NCI-H2196 (cell line): ENCODE measurements around the gene WDR5B.
"Not testable (repeated sequence)": the region's sequence is repeated elsewhere in the genome, so short reads cannot be mapped to it uniquely, and the experiment has no call there.

Experiments used
- DNase-seq: peaks from one replicate; lab custom pipeline; 2025; ENCODE audit not compliant: unreplicated experiment; lab: John Stamatoyannopoulos, UW

WDR5B gene

DNA sequence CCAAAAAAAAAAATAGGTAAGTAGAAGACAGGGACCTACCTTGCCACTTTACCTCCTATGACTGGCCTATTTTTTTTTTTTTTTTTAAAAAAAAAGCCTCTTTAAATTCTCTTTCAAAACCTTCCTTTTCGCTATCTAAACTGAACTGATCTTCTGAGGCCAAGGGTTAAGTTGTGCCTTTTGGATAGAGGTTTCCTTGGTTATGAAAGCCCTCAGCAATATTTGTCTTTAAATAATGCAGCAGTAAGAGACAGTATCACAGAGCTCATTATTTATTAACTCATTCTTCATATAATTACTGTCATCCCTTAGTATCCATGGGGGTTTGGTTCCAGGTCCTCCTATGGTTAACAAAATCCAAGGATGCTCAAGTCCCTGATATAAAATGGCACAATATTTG lies 41.8 kb downstream of the WDR5B start:
- DNase-seq = no peak

DNA sequence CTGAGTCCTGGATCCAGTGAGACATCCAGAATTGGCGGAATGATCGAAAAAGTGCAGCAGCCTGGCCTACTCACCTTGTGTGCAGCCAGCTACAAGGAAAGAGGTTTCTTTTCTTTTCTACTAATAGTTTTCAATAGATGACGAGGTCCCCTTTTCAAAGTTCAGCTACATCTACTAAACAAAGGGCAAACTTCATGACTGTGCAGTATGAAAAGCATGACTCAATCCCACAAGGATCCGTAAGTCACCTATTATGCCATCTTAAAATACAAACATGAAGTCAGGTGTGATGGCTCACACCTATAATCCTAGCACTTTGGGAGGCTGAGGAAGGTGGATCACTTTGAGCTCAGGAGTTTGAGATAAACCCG lies 49.5 kb downstream of the WDR5B start:
- no peak for DNase-seq

DNA sequence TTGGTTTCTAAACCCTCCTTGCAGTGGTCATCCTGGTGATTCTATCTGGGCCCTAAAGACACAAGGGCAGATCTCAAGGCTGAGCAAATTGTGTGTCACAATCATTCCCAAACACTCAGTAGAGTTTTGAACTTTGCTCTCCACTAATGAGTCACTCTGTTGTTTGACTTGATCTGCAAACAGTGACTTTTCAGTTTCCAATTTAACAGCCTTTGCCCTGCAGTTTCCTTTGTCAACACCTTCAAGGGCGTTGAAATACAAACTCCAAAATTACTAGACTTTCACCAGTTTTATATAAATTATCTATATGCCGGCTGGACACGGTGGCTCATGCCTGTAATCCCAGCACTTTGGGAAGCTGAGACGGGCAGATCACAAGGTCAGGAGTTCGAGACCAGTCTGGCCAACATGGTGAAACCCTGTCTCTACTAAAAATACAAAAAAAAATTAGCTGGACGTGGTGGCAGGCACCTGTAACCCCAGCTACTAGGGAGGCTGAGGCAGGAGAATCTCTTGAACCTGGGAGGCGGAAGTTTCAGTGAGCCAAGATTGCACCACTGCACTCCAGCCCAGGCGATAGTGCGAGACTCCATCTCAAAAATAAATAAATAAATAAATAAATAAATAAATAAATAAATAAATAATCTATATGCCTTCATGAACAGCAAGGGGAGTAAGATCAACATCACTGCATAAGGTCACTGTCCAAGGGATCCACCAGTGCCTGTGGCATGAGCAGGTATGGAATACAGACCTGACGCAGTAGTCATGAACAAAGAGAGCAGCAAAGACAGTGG lies 50.1 kb downstream of the WDR5B start:
- not testable (repeated sequence) for DNase-seq

DNA sequence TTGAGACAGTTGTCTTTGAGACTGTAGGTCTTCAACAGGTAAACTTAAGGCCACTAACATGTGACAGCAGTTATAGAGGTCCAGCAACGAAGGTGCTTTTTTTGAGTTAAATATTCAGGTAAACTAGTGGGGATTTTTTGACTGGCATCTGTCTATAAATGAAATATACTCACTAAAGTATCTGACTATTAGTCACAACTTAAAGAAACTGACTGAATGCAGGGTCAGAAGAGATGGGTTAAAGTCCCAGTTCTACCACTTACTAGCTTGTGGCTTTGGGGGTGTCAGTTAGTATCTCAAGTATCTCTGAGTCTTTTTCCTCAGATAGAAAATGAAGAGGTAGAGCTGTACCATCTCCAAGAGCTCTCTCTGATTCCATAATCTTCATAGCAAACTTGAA lies 50.8 kb downstream of the WDR5B start:
- no peak for DNase-seq

DNA sequence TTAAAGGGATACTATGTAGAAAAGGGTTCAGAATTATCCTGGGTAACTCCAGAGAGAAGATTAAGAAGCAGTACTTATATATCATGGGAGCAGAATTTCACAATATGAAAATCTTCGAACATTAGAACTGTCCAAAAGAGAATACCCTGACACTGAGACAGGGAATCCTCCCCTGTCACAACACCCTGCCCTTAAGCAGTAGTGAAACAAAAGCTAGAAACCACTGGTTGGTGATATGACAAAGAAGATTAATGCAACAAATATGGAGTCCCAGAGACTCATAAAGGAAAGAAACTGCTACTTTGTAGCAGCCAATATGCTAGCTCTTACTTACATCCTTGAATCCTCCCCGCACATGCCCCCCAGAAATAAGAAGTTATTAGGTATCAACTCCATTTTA lies 51.4 kb downstream of the WDR5B start:
- DNase-seq = no peak
